Mesothelial cell of epicardium (in vitro differentiated cells): Measurements from ENCODE around the gene LMBRD1. TPM values are rescaled to one million over a fixed set of nuclear protein-coding genes. Genes with fewer than 3 reads are reported as not detected.

ENCODE experiments used
- DNase-seq, 2 experiments: peaks; one replicate each; pipeline ENCODE4 v3.0.0; 2021; ENCODE audit warnings: low spot score in 2 of 2; ENCODE audit not compliant: unreplicated experiment in 2 of 2
- H3K27ac Mint-ChIP-seq: 2 replicates; pipeline ENCODE4 v1.8.0; 2021; ENCODE audit warnings: mixed read lengths
- H3K27me3 Mint-ChIP-seq: 2 replicates; pipeline ENCODE4 v1.8.0; 2021; ENCODE audit warnings: low read depth, mixed read lengths
- H3K36me3 Mint-ChIP-seq: 2 replicates; pipeline ENCODE4 v1.8.0; 2021; ENCODE audit warnings: mixed read lengths
- H3K4me1 Mint-ChIP-seq: 2 replicates; pipeline ENCODE4 v1.8.0; 2021; ENCODE audit warnings: mixed read lengths
- H3K4me3 Mint-ChIP-seq: 2 replicates; pipeline ENCODE4 v1.8.0; 2021; ENCODE audit warnings: mild to moderate bottlenecking, moderate library complexity, mixed read lengths
- H3K9me3 Mint-ChIP-seq: 2 replicates; pipeline ENCODE4 v1.8.0; 2021; ENCODE audit warnings: mixed read lengths
- CTCF ChIP-seq: fragments of 200-600 bp; sonication (generic); IDR thresholded peaks from one replicate; pipeline ENCODE4 v1.5.0; 2021; ENCODE audit warnings: antibody characterized with exemption; ENCODE audit not compliant: unreplicated experiment
- total RNA-seq: library from RNA; stranded (reverse); gene quantifications from 3 replicates; pipeline ENCODE4 v1.2.1, GENCODE V29; 2021

Gene LMBRD1
- total RNA-seq, 1 donor from 2014 or later: 29.8 TPM

- H3K4me1 Mint-ChIP-seq: no peaks in the 10 kb centered on the region
- peaks cover 9% of the 10 kb centered on the region for H3K9me3 Mint-ChIP-seq
- H3K36me3 Mint-ChIP-seq: peaks cover 17% of the 10 kb centered on the region
- H3K27me3 Mint-ChIP-seq: no peaks in the 10 kb centered on the region
- no peak overlapping the region for H3K4me3 Mint-ChIP-seq
- TF ChIP-seq CTCF: no peak
- no peak overlapping the region for H3K27ac Mint-ChIP-seq
- no peak for DNase-seq
These were observed 33.0 kb downstream of the LMBRD1 start for GRCh38 chr6:69763763-69764162.

GRCh38 chr6:69761853-69762252, 35.0 kb downstream of the LMBRD1 start:
- Mint-ChIP-seq H3K4me3 (no peak overlapping the region), H3K4me1 (peaks cover 10% of the 10 kb centered on the region), H3K27me3 (no peaks in the 10 kb centered on the region), H3K36me3 (peaks cover 17% of the 10 kb centered on the region), H3K27ac (no peak overlapping the region), H3K9me3 (peaks cover 9% of the 10 kb centered on the region)
- no peak for TF ChIP-seq CTCF
- DNase-seq: no peak

GRCh38 chr6:69758214-69758613, 38.6 kb downstream of the LMBRD1 start:
- no peak overlapping the region for H3K27ac Mint-ChIP-seq
- DNase-seq: no peak
- no peak overlapping the region for H3K4me3 Mint-ChIP-seq
- H3K27me3 Mint-ChIP-seq: no peaks in the 10 kb centered on the region
- TF ChIP-seq CTCF: no peak
- H3K9me3 Mint-ChIP-seq: peaks cover 27% of the 10 kb centered on the region
- peaks cover 29% of the 10 kb centered on the region for H3K36me3 Mint-ChIP-seq
- H3K4me1 Mint-ChIP-seq: peaks cover 10% of the 10 kb centered on the region

GRCh38 chr6:69756907-69757306, 39.9 kb downstream of the LMBRD1 start:
- H3K27ac Mint-ChIP-seq: no peak overlapping the region
- peaks cover 24% of the 10 kb centered on the region for H3K9me3 Mint-ChIP-seq
- H3K4me1 Mint-ChIP-seq: peaks cover 10% of the 10 kb centered on the region
- H3K36me3 Mint-ChIP-seq: peaks cover 21% of the 10 kb centered on the region
- no peak overlapping the region for H3K4me3 Mint-ChIP-seq
- no peaks in the 10 kb centered on the region for H3K27me3 Mint-ChIP-seq
- no peak for DNase-seq
- TF ChIP-seq CTCF: no peak

- Mint-ChIP-seq H3K36me3 (peaks cover 21% of the 10 kb centered on the region), H3K27me3 (no peaks in the 10 kb centered on the region), H3K27ac (no peak overlapping the region), H3K4me3 (no peak overlapping the region), H3K4me1 (peaks cover 12% of the 10 kb centered on the region), H3K9me3 (peaks cover 24% of the 10 kb centered on the region)
- no peak for TF ChIP-seq CTCF
- no peak for DNase-seq
These were observed 40.4 kb downstream of the LMBRD1 start for GRCh38 chr6:69756366-69756765.

GRCh38 chr6:69735027-69735426, 61.8 kb downstream of the LMBRD1 start:
- Mint-ChIP-seq H3K36me3 (peaks cover 15% of the 10 kb centered on the region), H3K9me3 (peaks cover 8% of the 10 kb centered on the region), H3K27me3 (no peaks in the 10 kb centered on the region), H3K4me1 (no peaks in the 10 kb centered on the region), H3K4me3 (no peak overlapping the region), H3K27ac (no peak overlapping the region)
- no peak for TF ChIP-seq CTCF
- DNase-seq: no peak
